Measurements from ENCODE around the gene CCKAR. TPM values are rescaled to one million over a fixed set of nuclear protein-coding genes. Genes with fewer than 3 reads are reported as not detected.

CCKAR gene
- total RNA-seq, 8 experiments from 2014 or later = 0.05 to 0.93 (median 0.22) TPM; not detected in 3

- in situ Hi-C loops (cut with MboI; ENCODE audit: low pct_unique_long_range_greater_than_20kb in 2 of 9, low sequenced_read_pairs in 9 of 9, unreplicated experiment in 9 of 9) = loop anchor here in 3 of 9 experiments (25.0 kb wide), 2 partner anchors 246 to 546 kb away; no protein-coding TSS in a partner anchor
- H3K4me1 ChIP-seq (replicated peaks in 1 of 2) = peaks cover 0 to 6% of the 10 kb centered on the region in 2 donors
- ATAC-seq (replicated peaks in 6 of 8) = peak in 2 of 8 experiments; percentile 74 to 91
- 60 to 97% (median 80%) methylated on average over 1 to 6 of the region's 10 CpGs; no CpG with 5 or more reads in 5 of the 10 experiments for WGBS, 10 experiments
- H3K27ac ChIP-seq = no peak overlapping the region
- H3K4me3 ChIP-seq = no peak overlapping the region
These were observed 23.6 kb downstream of the CCKAR start for GRCh38 chr4:26466578-26467270.

GRCh38 chr4:26464420-26465095 lies 25.7 kb downstream of the CCKAR start:
- peaks cover 0 to 6% of the 10 kb centered on the region in 2 donors for H3K4me1 ChIP-seq (replicated peaks in 1 of 2)
- 92 to 100% (median 100%) methylated on average over 1 to 8 of the region's 14 CpGs; no CpG with 5 or more reads in 5 of the 10 experiments for WGBS, 10 experiments
- H3K27ac ChIP-seq = no peak overlapping the region
- no peak for ATAC-seq (replicated peaks in 6 of 8)
- H3K4me3 ChIP-seq = no peak overlapping the region
- in situ Hi-C loops (cut with MboI; ENCODE audit: low pct_unique_long_range_greater_than_20kb in 2 of 9, low sequenced_read_pairs in 9 of 9, unreplicated experiment in 9 of 9) = loop anchor here in 3 of 9 experiments (25.0 kb wide), 2 partner anchors 248 to 548 kb away; no protein-coding TSS in a partner anchor

- Histone ChIP-seq H3K4me1 (replicated peaks in 1 of 2) (peaks cover 0 to 4% of the 10 kb centered on the region in 2 donors), H3K4me3 (no peak overlapping the region), H3K27ac (no peak overlapping the region)
- in situ Hi-C loops (cut with MboI; ENCODE audit: low pct_unique_long_range_greater_than_20kb in 2 of 9, low sequenced_read_pairs in 9 of 9, unreplicated experiment in 9 of 9) = loop anchor here in 3 of 9 experiments (25.0 kb wide), 2 partner anchors 249 to 549 kb away; no protein-coding TSS in a partner anchor
- 0 to 92% (median 63%) methylated on average over 1 to 2 of the region's 2 CpGs; no CpG with 5 or more reads in 2 of the 10 experiments for WGBS, 10 experiments
- no peak for ATAC-seq (replicated peaks in 6 of 8)
These were observed 26.9 kb downstream of the CCKAR start for GRCh38 chr4:26463386-26463785.

GRCh38 chr4:26462874-26463273 lies 27.4 kb downstream of the CCKAR start:
- ATAC-seq (replicated peaks in 6 of 8) = no peak
- 31 to 100% (median 79%) methylated on average over 1 to 2 of the region's 2 CpGs; no CpG with 5 or more reads in 3 of the 10 experiments for WGBS, 10 experiments
- H3K27ac ChIP-seq = no peak overlapping the region
- in situ Hi-C loops (cut with MboI; ENCODE audit: low pct_unique_long_range_greater_than_20kb in 2 of 9, low sequenced_read_pairs in 9 of 9, unreplicated experiment in 9 of 9) = loop anchor here in 3 of 9 experiments (25.0 kb wide), 2 partner anchors 249 to 549 kb away; no protein-coding TSS in a partner anchor
- no peaks in the 10 kb centered on the region for H3K4me1 ChIP-seq (replicated peaks in 1 of 2)
- H3K4me3 ChIP-seq = no peak overlapping the region

GRCh38 chr4:26459756-26460530 lies 30.3 kb downstream of the CCKAR start:
- WGBS, 10 experiments = 30 to 96% (median 83%) methylated on average over 1 to 8 of the region's 13 CpGs; no CpG with 5 or more reads in 1 of the 10 experiments
- in situ Hi-C loops (cut with MboI; ENCODE audit: low pct_unique_long_range_greater_than_20kb in 2 of 9, low sequenced_read_pairs in 9 of 9, unreplicated experiment in 9 of 9) = loop anchor here in 3 of 9 experiments (25.0 kb wide), 2 partner anchors 252 to 552 kb away; no protein-coding TSS in a partner anchor
- Histone ChIP-seq H3K4me3 (no peak overlapping the region), H3K27ac (no peak overlapping the region), H3K4me1 (replicated peaks in 1 of 2) (no peaks in the 10 kb centered on the region)
- ATAC-seq (replicated peaks in 6 of 8) = no peak

GRCh38 chr4:26459054-26459755 lies 31.1 kb downstream of the CCKAR start:
- 10 to 100% (median 41%) methylated on average over 1 to 17 of the region's 19 CpGs for WGBS, 10 experiments
- Histone ChIP-seq H3K4me1 (replicated peaks in 1 of 2) (no peaks in the 10 kb centered on the region), H3K4me3 (no peak overlapping the region), H3K27ac (no peak overlapping the region)
- in situ Hi-C loops (cut with MboI; ENCODE audit: low pct_unique_long_range_greater_than_20kb in 2 of 9, low sequenced_read_pairs in 9 of 9, unreplicated experiment in 9 of 9) = loop anchor here in 3 of 9 experiments (25.0 kb wide), 2 partner anchors 253 to 553 kb away; no protein-coding TSS in a partner anchor
- peak in 3 of 8 experiments; percentile 75 to 82 (median 78) for ATAC-seq (replicated peaks in 6 of 8)

GRCh38 chr4:26458157-26458561 lies 32.1 kb downstream of the CCKAR start:
- Histone ChIP-seq H3K4me1 (replicated peaks in 1 of 2) (no peaks in the 10 kb centered on the region), H3K27ac (no peak overlapping the region), H3K4me3 (no peak overlapping the region)
- ATAC-seq (replicated peaks in 6 of 8) = peak in 1 of 8 experiments; percentile 70
- 17 to 100% (median 87%) methylated on average over 1 to 5 of the region's 7 CpGs; no CpG with 5 or more reads in 2 of the 10 experiments for WGBS, 10 experiments
- in situ Hi-C loops (cut with MboI; ENCODE audit: low pct_unique_long_range_greater_than_20kb in 2 of 9, low sequenced_read_pairs in 9 of 9, unreplicated experiment in 9 of 9) = loop anchor here in 3 of 9 experiments (25.0 kb wide), 2 partner anchors 254 to 554 kb away; no protein-coding TSS in a partner anchor

GRCh38 chr4:26457412-26457811 lies 32.9 kb downstream of the CCKAR start:
- ATAC-seq (replicated peaks in 6 of 8) = no peak
- 60 to 100% (median 91%) methylated on average over 1 to 6 of the region's 6 CpGs; no CpG with 5 or more reads in 1 of the 10 experiments for WGBS, 10 experiments
- no peak overlapping the region for H3K27ac ChIP-seq
- in situ Hi-C loops (cut with MboI; ENCODE audit: low pct_unique_long_range_greater_than_20kb in 2 of 9, low sequenced_read_pairs in 9 of 9, unreplicated experiment in 9 of 9) = loop anchor here in 3 of 9 experiments (25.0 kb wide), 2 partner anchors 255 to 555 kb away; no protein-coding TSS in a partner anchor
- no peaks in the 10 kb centered on the region for H3K4me1 ChIP-seq (replicated peaks in 1 of 2)
- H3K4me3 ChIP-seq = no peak overlapping the region

GRCh38 chr4:26455571-26455970 lies 34.7 kb downstream of the CCKAR start:
- in situ Hi-C loops (cut with MboI; ENCODE audit: low pct_unique_long_range_greater_than_20kb in 2 of 9, low sequenced_read_pairs in 9 of 9, unreplicated experiment in 9 of 9) = loop anchor here in 3 of 9 experiments (25.0 kb wide), 2 partner anchors 257 to 557 kb away; no protein-coding TSS in a partner anchor
- no peaks in the 10 kb centered on the region for H3K4me1 ChIP-seq (replicated peaks in 1 of 2)
- ATAC-seq (replicated peaks in 6 of 8) = no peak
- H3K27ac ChIP-seq = no peak overlapping the region
- no peak overlapping the region for H3K4me3 ChIP-seq
- 38 to 83% (median 82%) methylated on average over 1 to 2 of the region's 2 CpGs; no CpG with 5 or more reads in 6 of the 10 experiments for WGBS, 10 experiments

- Histone ChIP-seq H3K27ac (no peak overlapping the region), H3K4me3 (no peak overlapping the region), H3K4me1 (replicated peaks in 1 of 2) (no peaks in the 10 kb centered on the region)
- in situ Hi-C loops (cut with MboI; ENCODE audit: low pct_unique_long_range_greater_than_20kb in 2 of 9, low sequenced_read_pairs in 9 of 9, unreplicated experiment in 9 of 9) = loop anchor here in 3 of 9 experiments (25.0 kb wide), 2 partner anchors 257 to 557 kb away; no protein-coding TSS in a partner anchor
- 80 to 100% (median 96%) methylated on average over 1 to 2 of the region's 3 CpGs; no CpG with 5 or more reads in 6 of the 10 experiments for WGBS, 10 experiments
- ATAC-seq (replicated peaks in 6 of 8) = no peak
These were observed 35.3 kb downstream of the CCKAR start for GRCh38 chr4:26454961-26455360.

- peak in 1 of 8 experiments; percentile 55 for ATAC-seq (replicated peaks in 6 of 8)
- no peak overlapping the region for H3K27ac ChIP-seq
- WGBS, 10 experiments = 54 to 100% (median 86%) methylated on average over 2 to 15 of the region's 15 CpGs; no CpG with 5 or more reads in 2 of the 10 experiments
- no peaks in the 10 kb centered on the region for H3K4me1 ChIP-seq (replicated peaks in 1 of 2)
- no peak overlapping the region for H3K4me3 ChIP-seq
- in situ Hi-C loops (cut with MboI; ENCODE audit: low pct_unique_long_range_greater_than_20kb in 2 of 9, low sequenced_read_pairs in 9 of 9, unreplicated experiment in 9 of 9) = loop anchor here in 3 of 9 experiments (25.0 kb wide), 2 partner anchors 259 to 559 kb away; no protein-coding TSS in a partner anchor
These were observed 37.4 kb downstream of the CCKAR start for GRCh38 chr4:26452565-26453531.

Data from motor neuron (in vitro differentiated cells).